Endothelial cell of umbilical vein (primary cell): ENCODE measurements around the gene ADORA2B. TPM values are rescaled to one million over a fixed set of nuclear protein-coding genes. Genes with fewer than 3 reads are reported as not detected.
"Not testable (repeated sequence)": the region's sequence is repeated elsewhere in the genome, so short reads cannot be mapped to it uniquely, and the experiment has no call there.

Source experiments
- BruUV-seq: library from RNA; stranded (reverse); fragments of 400-500 nt; replicated peaks from 2 replicates; lab custom pipeline; 2021; lab: Mats Ljungman, UMichigan
- CTCF ChIA-PET: fragments of 300-600, 350-600 bp; sonication (Branson Sonifier 250); formaldehyde crosslinking; loops from one replicate; lab custom pipeline; 2021; ENCODE audit warnings: antibody characterized with exemption, inconsistent platforms; lab: Charles Lee
- POLR2A ChIA-PET: fragments of 300-600, 350-600 bp; sonication (Branson Sonifier 250); formaldehyde crosslinking; loops from one replicate; lab custom pipeline; 2021; ENCODE audit warnings: antibody characterized with exemption, inconsistent platforms; lab: Charles Lee
- DNase-seq: peaks from one replicate; pipeline ENCODE4 v3.0.0-alpha.2; 2011; ENCODE audit warnings: low read depth, low spot score
- FAIRE-seq: peaks from 2 replicates; lab custom pipeline; 2011; peaks lifted over from hg19 to GRCh38; lab: Jason Lieb, UNC
- H2AFZ ChIP-seq: 2 replicates; pipeline ENCODE4 v1.6.0; 2012; ENCODE audit warnings: low read depth, low read length, control low read depth, inconsistent platforms
- H3K27ac ChIP-seq: 2 replicates; pipeline ENCODE4 v1.5.1; 2011; ENCODE audit warnings: low read depth, mild to moderate bottlenecking, control low read depth, low read length, moderate library complexity; ENCODE audit not compliant: insufficient read depth
- H3K27me3 ChIP-seq, 2 experiments: 2 replicates each; pipeline versions ENCODE4 v1.6.0 to v1.6.1; 2011; ENCODE audit warnings: low read length in 2 of 2, mixed read lengths in 1 of 2; ENCODE audit not compliant: control insufficient read depth in 2 of 2, insufficient read depth in 2 of 2
- H3K36me3 ChIP-seq, 2 experiments: 2 replicates in 1 of 2; 3 replicates in 1 of 2; pipeline ENCODE4 v1.5.1; 2011; ENCODE audit warnings: low read length in 2 of 2, mild to moderate bottlenecking in 1 of 2, moderate library complexity in 1 of 2; ENCODE audit not compliant: control insufficient read depth in 2 of 2, insufficient read depth in 2 of 2; ENCODE audit errors: extremely low read depth in 1 of 2
- H3K4me1 ChIP-seq: 3 replicates; pipeline ENCODE4 v1.5.1; 2011; ENCODE audit warnings: mild to moderate bottlenecking, low read length; ENCODE audit not compliant: control insufficient read depth, insufficient read depth; ENCODE audit errors: extremely low read depth
- H3K4me2 ChIP-seq: 2 replicates; pipeline ENCODE4 v1.6.1; 2011; ENCODE audit warnings: low read length, control low read depth, mixed read lengths; ENCODE audit not compliant: insufficient read depth
- H3K4me3 ChIP-seq, 3 experiments: fragments of 200-600 bp in 1 of 3; sonication (generic), shearing (Covaris generic) in 1 of 3; replicated peaks in 1 of 3; 2 replicates each; pipeline ENCODE4 v1.5.1; 2011 to 2016; ENCODE audit warnings: control low read depth in 3 of 3, low read length in 3 of 3, mild to moderate bottlenecking in 2 of 3, inconsistent platforms in 1 of 3, low read depth in 1 of 3, moderate library complexity in 1 of 3; ENCODE audit not compliant: insufficient read depth in 1 of 3
- H3K79me2 ChIP-seq: 2 replicates; pipeline ENCODE4 v1.6.0; 2012; ENCODE audit warnings: low read length, inconsistent platforms; ENCODE audit not compliant: control insufficient read depth, insufficient read depth
- H3K9ac ChIP-seq: replicated peaks from 2 replicates; pipeline ENCODE3; 2011; ENCODE audit warnings: low read length, control low read depth; ENCODE audit not compliant: insufficient read depth; ENCODE audit errors: extremely low read depth
- H3K9me1 ChIP-seq: replicated peaks from 3 replicates; pipeline ENCODE4 v1.6.0; 2011; ENCODE audit warnings: mild to moderate bottlenecking, low read length; ENCODE audit not compliant: control insufficient read depth, insufficient read depth; ENCODE audit errors: extremely low read depth
- H3K9me3 ChIP-seq: replicated peaks from 2 replicates; pipeline ENCODE4 v1.5.1; 2012; ENCODE audit warnings: low read length, inconsistent platforms; ENCODE audit not compliant: control insufficient read depth, insufficient read depth
- H4K20me1 ChIP-seq: replicated peaks from 2 replicates; pipeline ENCODE3; 2011; ENCODE audit warnings: mild to moderate bottlenecking, low read length; ENCODE audit not compliant: control insufficient read depth, insufficient read depth; ENCODE audit errors: extremely low read depth
- EZH2 ChIP-seq: IDR thresholded peaks from 2 replicates; pipeline ENCODE4 v1.6.1; 2012; ENCODE audit warnings: borderline replicate concordance, low read depth, mild to moderate bottlenecking, moderate library complexity, low read length, inconsistent platforms; ENCODE audit not compliant: severe bottlenecking
- JUN ChIP-seq: IDR thresholded peaks from 2 replicates; pipeline ENCODE4 v1.6.1; 2011; ENCODE audit warnings: borderline replicate concordance, low read depth; ENCODE audit not compliant: insufficient read length, insufficient read depth
- MYC ChIP-seq: IDR thresholded peaks from one replicate; pipeline ENCODE4 v1.6.1; 2011; ENCODE audit warnings: mild to moderate bottlenecking, low read depth, low read length
- POLR2AphosphoS5 ChIP-seq: IDR thresholded peaks from 2 replicates; pipeline ENCODE4 v1.6.1; 2012; ENCODE audit warnings: low read depth, mild to moderate bottlenecking, control low read depth, low read length, moderate library complexity; ENCODE audit not compliant: insufficient read depth
- dilution Hi-C: fragments of 300-500 bp; cut with MboI; formaldehyde crosslinking; loops from one replicate; pipeline ENCODE4 v1.15.0; 2019; ENCODE audit warnings: low sequenced_read_pairs; ENCODE audit not compliant: extremely low pct_ligation_motif_present
- intact Hi-C: fragments of 100-400 bp; cut with micrococcal nuclease; formaldehyde crosslinking; loops from one replicate; pipeline ENCODE4 v1.10.0; 2022
- polyA plus RNA-seq, 4 experiments: library from polyadenylated mRNA; depleted of rRNA in 3 of 4; stranded (reverse) in 3 of 4; unstranded in 1 of 4; fragments of >200 nt; gene quantifications; 2 replicates each; pipeline versions ENCODE4 v1.2.1 to v1.2.3, GENCODE V29; 2011 to 2012; ENCODE audit warnings: missing spikeins in 1 of 4
- total RNA-seq: library from RNA; stranded (reverse); gene quantifications from 2 replicates; pipeline ENCODE4 v1.2.3, GENCODE V29; 2021
- TF ChIP-seq, protein P1 (sequence below): IDR thresholded peaks from 2 replicates; pipeline ENCODE4 v1.6.1; 2011; ENCODE audit not compliant: insufficient read depth, insufficient read length

ADORA2B gene
- total and polyA plus RNA-seq, 2 donors (not counting 3 experiments of a cell fraction or from before 2014, with no cell fraction given): 8.8 to 9.8 TPM

DNA sequence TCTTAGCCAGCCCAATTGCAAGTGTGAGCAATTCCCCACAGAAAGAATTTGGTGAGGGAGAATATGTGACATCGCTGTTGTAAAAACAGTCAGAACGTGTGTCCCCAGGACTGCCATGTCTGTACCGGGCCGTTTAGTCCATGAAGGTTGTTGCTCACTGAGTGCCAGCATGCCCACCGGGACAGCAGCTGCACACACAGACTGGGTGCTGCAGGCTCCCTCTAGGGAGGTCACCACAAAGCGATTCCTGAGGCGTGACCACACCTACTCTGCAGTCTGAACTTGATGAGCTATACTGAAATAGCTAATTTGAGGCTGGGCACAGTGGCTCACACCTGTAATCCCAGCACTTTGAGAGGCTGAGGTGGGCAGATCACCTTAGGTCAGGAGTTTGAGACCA is 44.1 kb upstream of the ADORA2B start:
- H3K4me2 ChIP-seq: no peak overlapping the region
- no peaks in the 10 kb centered on the region for H3K36me3 ChIP-seq
- no peak for TF ChIP-seq POLR2AphosphoS5
- TF ChIP-seq EZH2: no peak
- TF ChIP-seq, protein P1, sequence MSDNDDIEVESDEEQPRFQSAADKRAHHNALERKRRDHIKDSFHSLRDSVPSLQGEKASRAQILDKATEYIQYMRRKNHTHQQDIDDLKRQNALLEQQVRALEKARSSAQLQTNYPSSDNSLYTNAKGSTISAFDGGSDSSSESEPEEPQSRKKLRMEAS: no peak
- TF ChIP-seq JUN: no peak
- TF ChIP-seq MYC: no peak
- no peak overlapping the region for H3K9ac ChIP-seq
- POLR2A ChIA-PET: no interaction called here
- no peaks in the 10 kb centered on the region for H4K20me1 ChIP-seq
- no peaks in the 10 kb centered on the region for H3K9me1 ChIP-seq
- intact Hi-C loops (no loop called here), dilution Hi-C loops (no loop called here)
- DNase-seq (no peak), FAIRE-seq (no peak)
- peaks cover 0 to 2% of the 10 kb centered on the region in 2 experiments for H3K27me3 ChIP-seq
- no peaks in the 10 kb centered on the region for H3K9me3 ChIP-seq
- no peak overlapping the region for H2AFZ ChIP-seq
- no peak overlapping the region for H3K27ac ChIP-seq
- H3K79me2 ChIP-seq: no peaks in the 10 kb centered on the region
- no peaks in the 10 kb centered on the region for H3K4me1 ChIP-seq
- CTCF ChIA-PET: no interaction called here
- no peak overlapping the region for H3K4me3 ChIP-seq
- no TSS peak for BruUV-seq

- H2AFZ ChIP-seq, intact Hi-C loops, H3K9ac ChIP-seq, BruUV-seq, H3K36me3 ChIP-seq, dilution Hi-C loops, H3K9me1 ChIP-seq, H4K20me1 ChIP-seq, H3K79me2 ChIP-seq, H3K4me1 ChIP-seq, H3K4me3 ChIP-seq, H3K9me3 ChIP-seq, POLR2A ChIA-PET, DNase-seq, H3K4me2 ChIP-seq, H3K27ac ChIP-seq: not testable (repeated sequence)
- CTCF ChIA-PET: interaction anchor here (0.9 to 1.3 kb wide), 2 partner anchors 9 to 24 kb away, joined by 3 read pairs; no protein-coding TSS in a partner anchor
- H3K27me3 ChIP-seq: peaks cover 0 to 11% of the 10 kb centered on the region in 2 experiments
- peak; percentile 38 for FAIRE-seq
These were observed 39.7 kb upstream of the ADORA2B start for GRCh38 chr17:15905236-15905635.
